Gastroesophageal sphincter (tissue), 4 donors: ENCODE data around the gene ZNF681. TPM values are rescaled to one million over a fixed set of nuclear protein-coding genes. Genes with fewer than 3 reads are reported as not detected.

Experiments used
- ATAC-seq: fragments of 150-250 bp; one replicate; pipeline ENCODE4 v1.9.1; 2016; ENCODE audit warnings: mild to moderate bottlenecking, moderate library complexity
- H3K27ac ChIP-seq, 4 donors: fragments of 200-600 bp; sonication (generic) in 3 of 4; 1 replicate in 3 of 4; 2 replicates in 1 of 4; pipeline ENCODE4 v1.5.1; 2016 to 2019
- H3K27me3 ChIP-seq: fragments of 200-600 bp; sonication (generic); one replicate; pipeline ENCODE4 v1.5.1; 2019
- H3K36me3 ChIP-seq, 2 donors: fragments of 200-600 bp; sonication (generic); one replicate each; pipeline ENCODE4 v1.5.1; 2019; ENCODE audit warnings: control low read depth in 1 of 2
- H3K4me1 ChIP-seq, 3 donors: fragments of 200-600 bp; sonication (generic); 1 replicate in 2 of 3; 2 replicates in 1 of 3; pipeline ENCODE4 v1.5.1; 2016 to 2019; ENCODE audit warnings: control low read depth in 2 of 3
- H3K4me3 ChIP-seq, 2 donors: fragments of 200-600 bp; sonication (generic); one replicate each; pipeline ENCODE4 v1.5.1; 2019; ENCODE audit warnings: mild to moderate bottlenecking in 1 of 2, moderate library complexity in 1 of 2
- H3K9me3 ChIP-seq, 3 donors: fragments of 200-600 bp; sonication (generic); one replicate each; pipeline ENCODE4 v1.5.1; 2017 to 2019; ENCODE audit warnings: control low read depth in 2 of 3
- CTCF ChIP-seq, 4 experiments: fragments of 200-600 bp in 2 of 4; fragments of 450-650 bp in 2 of 4; sonication (generic) in 1 of 4; IDR thresholded peaks; one replicate each; pipeline ENCODE4 v1.5.1; 2017 to 2019; ENCODE audit warnings: antibody characterized with exemption in 4 of 4, mild to moderate bottlenecking in 2 of 4, moderate library complexity in 2 of 4
- EP300 ChIP-seq: sonication (generic); formaldehyde crosslinking; IDR thresholded peaks from one replicate; pipeline ENCODE4 v1.6.1; 2017; ENCODE audit warnings: antibody characterized with exemption, mild to moderate bottlenecking
- POLR2A ChIP-seq, 2 donors: fragments of 450-650 bp; IDR thresholded peaks; one replicate each; pipeline ENCODE4 v1.6.1; 2017; ENCODE audit warnings: antibody characterized with exemption in 2 of 2, mild to moderate bottlenecking in 2 of 2, moderate library complexity in 1 of 2
- POLR2AphosphoS5 ChIP-seq: sonication (generic); formaldehyde crosslinking; IDR thresholded peaks from one replicate; pipeline ENCODE4 v1.6.1; 2017; ENCODE audit warnings: antibody characterized with exemption
- WGBS, 2 donors: methylation state at CpG; one replicate each; pipeline ENCODE4 v1.1.5; 2018; ENCODE audit warnings: low coverage in 1 of 2; 5-methylcytosine and 5-hydroxymethylcytosine counted together
- total RNA-seq, 4 donors: library from RNA; depleted of rRNA; stranded (reverse); fragments of >200 nt; gene quantifications; one replicate each; pipeline ENCODE4 v1.1.0, GENCODE V29; 2016

ZNF681 gene
- total RNA-seq, 4 donors from 2014 or later, result 0.78 to 1.7 (median 0.92) TPM

DNA sequence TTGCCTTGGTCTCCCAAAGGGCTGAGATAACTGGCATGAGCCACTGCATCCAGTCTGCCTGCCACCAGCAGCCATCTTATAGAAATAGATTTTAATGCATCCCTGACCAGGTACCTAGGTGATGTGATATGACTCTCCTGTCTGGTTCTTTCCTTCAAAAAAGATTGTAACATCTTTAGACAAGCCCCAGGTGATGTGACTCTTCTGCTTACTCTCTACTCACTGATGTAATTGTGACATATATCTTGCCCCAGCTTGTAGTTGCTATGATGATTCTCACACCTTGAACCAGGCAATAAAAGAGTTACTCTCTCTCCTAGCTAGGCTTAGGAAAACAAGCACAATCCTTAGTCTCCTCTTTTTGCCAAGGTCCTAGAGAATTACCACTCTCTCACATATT, 30.6 kb upstream of the ZNF681 start:
- no peak for ATAC-seq
- H3K4me1 ChIP-seq, result no peaks in the 10 kb centered on the region
- no peak overlapping the region for H3K27ac ChIP-seq
- TF ChIP-seq EP300 (no peak), POLR2A (IDR thresholded peaks at IDR 0.05) (no peak)
- H3K9me3 ChIP-seq, result no peaks in the 10 kb centered on the region
- H3K4me3 ChIP-seq, result no peak overlapping the region
- H3K36me3 ChIP-seq, result no peaks in the 10 kb centered on the region
- H3K27me3 ChIP-seq, result no peaks in the 10 kb centered on the region

DNA sequence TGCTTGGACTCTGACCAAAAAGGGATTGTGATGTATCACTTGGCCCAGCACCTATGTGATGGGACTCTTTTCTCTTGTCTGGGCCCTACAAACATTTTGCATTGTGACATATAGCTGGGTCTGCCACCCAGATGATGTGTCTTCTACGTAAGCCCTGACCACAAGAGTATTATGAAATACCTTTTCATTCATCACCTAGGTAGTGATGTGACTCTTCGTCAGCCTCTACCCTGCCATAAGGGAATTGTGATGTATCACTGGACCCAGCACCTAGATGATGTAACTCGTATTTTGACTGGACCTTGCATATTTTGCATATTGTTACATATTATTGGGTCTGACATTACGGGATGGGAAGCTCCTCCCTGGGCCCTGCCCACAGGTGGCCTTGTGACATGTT, 29.7 kb upstream of the ZNF681 start:
- WGBS, 2 donors, result 81 to 100% methylated on average over 3 to 4 of the region's 4 CpGs
- no peaks in the 10 kb centered on the region for H3K9me3 ChIP-seq
- no peak overlapping the region for H3K4me3 ChIP-seq
- ATAC-seq, result no peak
- no peak for TF ChIP-seq CTCF (IDR thresholded peaks at IDR 0.05)
- no peak for TF ChIP-seq POLR2A (IDR thresholded peaks at IDR 0.05)
- no peak for TF ChIP-seq POLR2AphosphoS5
- TF ChIP-seq EP300, result no peak
- H3K27me3 ChIP-seq, result no peaks in the 10 kb centered on the region
- H3K27ac ChIP-seq, result no peak overlapping the region
- H3K36me3 ChIP-seq, result no peaks in the 10 kb centered on the region
- H3K4me1 ChIP-seq, result no peaks in the 10 kb centered on the region

- Histone ChIP-seq H3K27ac (no peak overlapping the region), H3K27me3 (no peaks in the 10 kb centered on the region), H3K36me3 (no peaks in the 10 kb centered on the region), H3K4me1 (no peaks in the 10 kb centered on the region), H3K9me3 (no peaks in the 10 kb centered on the region), H3K4me3 (no peak overlapping the region)
- no peak for ATAC-seq
- TF ChIP-seq EP300, result no peak
- TF ChIP-seq POLR2AphosphoS5, result no peak
- TF ChIP-seq POLR2A (IDR thresholded peaks at IDR 0.05), result no peak
- no peak for TF ChIP-seq CTCF (IDR thresholded peaks at IDR 0.05)
- 100% methylated on average over 1 to 2 of the region's 3 CpGs for WGBS, 2 donors
Measured at GRCh38 chr19:23787106-23787505, 28.4 kb upstream of the ZNF681 start.

- Histone ChIP-seq H3K4me3 (no peak overlapping the region), H3K9me3 (no peaks in the 10 kb centered on the region), H3K4me1 (no peaks in the 10 kb centered on the region), H3K36me3 (no peaks in the 10 kb centered on the region), H3K27ac (no peak overlapping the region), H3K27me3 (no peaks in the 10 kb centered on the region)
- 78 to 100% methylated on average over 1 to 3 of the region's 3 CpGs for WGBS, 2 donors
- no peak for ATAC-seq
- TF ChIP-seq CTCF (IDR thresholded peaks at IDR 0.05) (no peak), POLR2AphosphoS5 (no peak), EP300 (no peak), POLR2A (IDR thresholded peaks at IDR 0.05) (no peak)
Measured at GRCh38 chr19:23785982-23786381, 27.3 kb upstream of the ZNF681 start.

DNA sequence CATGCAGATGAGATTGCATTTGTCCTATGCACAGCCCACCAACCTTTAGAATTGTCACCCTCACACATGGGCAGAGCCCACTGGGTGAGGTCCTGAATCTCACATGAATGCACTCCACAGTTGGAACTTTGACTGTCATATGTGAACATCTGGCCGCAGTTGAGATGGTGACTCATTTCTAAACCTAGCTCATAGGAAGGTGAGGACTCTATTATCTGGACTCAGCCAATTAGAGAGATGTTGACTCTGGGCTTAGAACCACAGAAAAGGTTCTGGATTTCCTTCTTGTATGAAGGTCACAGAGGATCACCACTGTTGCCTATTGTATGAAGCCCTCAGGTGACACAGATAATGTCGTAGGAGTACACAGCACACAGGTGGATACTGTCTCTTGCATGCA, 25.6 kb upstream of the ZNF681 start:
- Histone ChIP-seq H3K4me1 (no peaks in the 10 kb centered on the region), H3K27me3 (no peaks in the 10 kb centered on the region), H3K9me3 (no peaks in the 10 kb centered on the region), H3K27ac (no peak overlapping the region), H3K36me3 (no peaks in the 10 kb centered on the region), H3K4me3 (no peak overlapping the region)
- TF ChIP-seq EP300, result no peak
- no peak for TF ChIP-seq CTCF (IDR thresholded peaks at IDR 0.05)
- no peak for TF ChIP-seq POLR2AphosphoS5
- ATAC-seq, result no peak
- WGBS, 2 donors, result no CpG with 5 or more reads among the region's 2 CpGs

DNA sequence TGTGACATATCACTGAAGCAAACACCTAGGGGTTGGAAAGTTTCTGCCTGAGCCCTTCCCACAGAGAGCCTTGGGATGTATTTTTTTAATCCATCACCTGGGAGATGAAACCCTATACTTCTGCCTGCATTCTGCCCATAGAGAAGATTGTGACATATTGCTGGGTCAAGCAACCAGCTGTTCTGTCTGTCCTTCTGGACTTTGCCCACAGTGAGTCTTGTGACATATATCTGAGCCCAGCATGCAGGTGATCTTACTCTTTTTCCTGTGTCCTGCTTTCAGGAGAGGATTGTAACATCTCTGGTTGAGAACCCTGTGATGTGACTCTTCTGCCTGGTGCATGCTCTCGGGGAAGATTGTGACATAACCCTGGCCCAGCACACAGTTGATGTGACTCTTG, 24.9 kb upstream of the ZNF681 start:
- Histone ChIP-seq H3K9me3 (no peaks in the 10 kb centered on the region), H3K27ac (no peak overlapping the region), H3K27me3 (no peaks in the 10 kb centered on the region), H3K4me3 (no peak overlapping the region), H3K4me1 (no peaks in the 10 kb centered on the region), H3K36me3 (no peaks in the 10 kb centered on the region)
- 0% methylated on average over 1 of the region's 1 CpG; no CpG with 5 or more reads in 1 of the 2 donors for WGBS, 2 donors
- no peak for TF ChIP-seq EP300
- TF ChIP-seq POLR2A (IDR thresholded peaks at IDR 0.05), result no peak
- TF ChIP-seq POLR2AphosphoS5, result no peak
- no peak for TF ChIP-seq CTCF (IDR thresholded peaks at IDR 0.05)
- ATAC-seq, result no peak
